Measurements from ENCODE around the gene NME1. TPM values are rescaled to one million over a fixed set of nuclear protein-coding genes. Genes with fewer than 3 reads are reported as not detected.

The NME1 gene
- total and polyA plus RNA-seq, 2 donors (not counting 3 experiments of a cell fraction or from before 2014, with no cell fraction given): 214 to 326 TPM

GRCh38 chr17:51166987-51167931 is 13.9 kb downstream of the NME1 start:
- dilution Hi-C loops (cut with MboI; ENCODE audit: extremely low pct_ligation_motif_present, low sequenced_read_pairs) (no loop called here), intact Hi-C loops (cut with micrococcal nuclease) (loop anchor here (1.0 kb wide), 2 partner anchors 14 to 93 kb away; partner anchors contain the start of genes MBTD1, NME1 and UTP18)
- Histone ChIP-seq H3K4me1 (ENCODE audit: control insufficient read depth, extremely low read depth, insufficient read depth, low read length) (peaks cover 16% of the 10 kb centered on the region), H3K9ac (replicated peaks; ENCODE audit: extremely low read depth, insufficient read depth, low read length) (peak overlapping the region; percentile 84), H3K4me2 (ENCODE audit: insufficient read depth, low read length) (peak overlapping the region; percentile 82), H2AFZ (ENCODE audit: low read depth, low read length) (peak overlapping the region; percentile 55), H3K36me3 (ENCODE audit: control insufficient read depth in 2 of 2, extremely low read depth in 1 of 2, insufficient read depth in 2 of 2, low read length in 2 of 2) (peaks cover 9 to 15% of the 10 kb centered on the region in 2 experiments), H3K27me3 (ENCODE audit: control insufficient read depth in 2 of 2, insufficient read depth in 2 of 2, low read length in 2 of 2) (no peaks in the 10 kb centered on the region), H3K27ac (ENCODE audit: insufficient read depth, low read depth, low read length) (peak overlapping the region; percentile 41), H3K9me3 (replicated peaks; ENCODE audit: control insufficient read depth, insufficient read depth, low read length) (no peaks in the 10 kb centered on the region), H3K79me2 (ENCODE audit: control insufficient read depth, insufficient read depth, low read length) (peaks cover 24% of the 10 kb centered on the region), H4K20me1 (replicated peaks; ENCODE audit: control insufficient read depth, extremely low read depth, insufficient read depth, low read length) (no peaks in the 10 kb centered on the region), H3K4me3 (replicated peaks in 1 of 3; ENCODE audit: insufficient read depth in 1 of 3, low read depth in 1 of 3, low read length in 3 of 3) (peak overlapping the region; percentile 45 to 63 (median 55)), H3K9me1 (replicated peaks; ENCODE audit: control insufficient read depth, extremely low read depth, insufficient read depth, low read length) (no peaks in the 10 kb centered on the region)
- peak; percentile 62 for DNase-seq (ENCODE audit: low read depth, low spot score)
- ChIA-PET CTCF (interaction anchor here (1.2 to 1.3 kb wide), 2 partner anchors 11 to 166 kb away, joined by 4 to 5 read pairs; no protein-coding TSS in a partner anchor), POLR2A (no interaction called here)
- peak; percentile 81 for FAIRE-seq
- BruUV-seq (replicated peaks): TSS peak; percentile 44
- peak; percentile 81 to 87 for TF ChIP-seq CTCF (IDR thresholded peaks at IDR 0.05; ENCODE audit: extremely low read depth in 1 of 2, insufficient read depth in 1 of 2, low read depth in 1 of 2, low read length in 2 of 2)
- no peak for TF ChIP-seq POLR2A (IDR thresholded peaks at IDR 0.05; ENCODE audit: low read depth, low read length)

GRCh38 chr17:51169340-51169739 is 16.0 kb downstream of the NME1 start:
- POLR2A ChIA-PET: interaction anchor here (0.7 kb wide), 1 partner anchor 56 kb away, joined by 5 read pairs; no protein-coding TSS in a partner anchor
- no peaks in the 10 kb centered on the region for H3K27me3 ChIP-seq (ENCODE audit: control insufficient read depth in 2 of 2, insufficient read depth in 2 of 2, low read length in 2 of 2)
- peaks cover 24% of the 10 kb centered on the region for H3K79me2 ChIP-seq (ENCODE audit: control insufficient read depth, insufficient read depth, low read length)
- no peak overlapping the region for H3K27ac ChIP-seq (ENCODE audit: insufficient read depth, low read depth, low read length)
- DNase-seq (ENCODE audit: low read depth, low spot score): no peak
- H3K9ac ChIP-seq (replicated peaks; ENCODE audit: extremely low read depth, insufficient read depth, low read length): no peak overlapping the region
- H3K9me3 ChIP-seq (replicated peaks; ENCODE audit: control insufficient read depth, insufficient read depth, low read length): no peaks in the 10 kb centered on the region
- dilution Hi-C loops (cut with MboI; ENCODE audit: extremely low pct_ligation_motif_present, low sequenced_read_pairs): no loop called here
- H3K36me3 ChIP-seq (ENCODE audit: control insufficient read depth in 2 of 2, extremely low read depth in 1 of 2, insufficient read depth in 2 of 2, low read length in 2 of 2): peaks cover 9 to 19% of the 10 kb centered on the region in 2 experiments
- H3K4me2 ChIP-seq (ENCODE audit: insufficient read depth, low read length): no peak overlapping the region
- FAIRE-seq: no peak
- H3K9me1 ChIP-seq (replicated peaks; ENCODE audit: control insufficient read depth, extremely low read depth, insufficient read depth, low read length): no peaks in the 10 kb centered on the region
- H3K4me3 ChIP-seq (replicated peaks in 1 of 3; ENCODE audit: insufficient read depth in 1 of 3, low read depth in 1 of 3, low read length in 3 of 3): no peak overlapping the region
- H4K20me1 ChIP-seq (replicated peaks; ENCODE audit: control insufficient read depth, extremely low read depth, insufficient read depth, low read length): no peaks in the 10 kb centered on the region
- H3K4me1 ChIP-seq (ENCODE audit: control insufficient read depth, extremely low read depth, insufficient read depth, low read length): peaks cover 16% of the 10 kb centered on the region
- BruUV-seq (replicated peaks): no TSS peak
- CTCF ChIA-PET: no interaction called here
- intact Hi-C loops (cut with micrococcal nuclease): no loop called here
- H2AFZ ChIP-seq (ENCODE audit: low read depth, low read length): no peak overlapping the region
- TF ChIP-seq GATA2 (IDR thresholded peaks at IDR 0.05; ENCODE audit: insufficient read depth, insufficient read length, low read depth, low read length) (no peak), MYC (IDR thresholded peaks at IDR 0.05; ENCODE audit: low read depth, low read length) (no peak), MAX (IDR thresholded peaks at IDR 0.05; ENCODE audit: insufficient read depth, insufficient read length) (no peak), POLR2AphosphoS5 (IDR thresholded peaks at IDR 0.05; ENCODE audit: insufficient read depth, low read depth, low read length) (no peak), JUN (IDR thresholded peaks at IDR 0.05; ENCODE audit: borderline replicate concordance, insufficient read depth, insufficient read length, low read depth) (no peak), CTCF (IDR thresholded peaks at IDR 0.05; ENCODE audit: extremely low read depth in 1 of 2, insufficient read depth in 1 of 2, low read depth in 1 of 2, low read length in 2 of 2) (no peak), POLR2A (IDR thresholded peaks at IDR 0.05; ENCODE audit: low read depth, low read length) (no peak), EZH2 (IDR thresholded peaks at IDR 0.05; ENCODE audit: borderline replicate concordance, low read depth, low read length, severe bottlenecking) (no peak), FOS (IDR thresholded peaks at IDR 0.05; ENCODE audit: borderline replicate concordance, insufficient read depth, low read length) (no peak)
